Activated T-cell treated with anti-CD3 and anti-CD28 coated beads for 4 hours (primary cell): Measurements from ENCODE around the gene EIF2S1.
"Not testable (repeated sequence)": the region's sequence is repeated elsewhere in the genome, so short reads cannot be mapped to it uniquely, and the experiment has no call there.

Experiments used
- DNase-seq: peaks from one replicate; pipeline ENCODE4 v3.0.0-alpha.2; 2020

EIF2S1 gene

DNA sequence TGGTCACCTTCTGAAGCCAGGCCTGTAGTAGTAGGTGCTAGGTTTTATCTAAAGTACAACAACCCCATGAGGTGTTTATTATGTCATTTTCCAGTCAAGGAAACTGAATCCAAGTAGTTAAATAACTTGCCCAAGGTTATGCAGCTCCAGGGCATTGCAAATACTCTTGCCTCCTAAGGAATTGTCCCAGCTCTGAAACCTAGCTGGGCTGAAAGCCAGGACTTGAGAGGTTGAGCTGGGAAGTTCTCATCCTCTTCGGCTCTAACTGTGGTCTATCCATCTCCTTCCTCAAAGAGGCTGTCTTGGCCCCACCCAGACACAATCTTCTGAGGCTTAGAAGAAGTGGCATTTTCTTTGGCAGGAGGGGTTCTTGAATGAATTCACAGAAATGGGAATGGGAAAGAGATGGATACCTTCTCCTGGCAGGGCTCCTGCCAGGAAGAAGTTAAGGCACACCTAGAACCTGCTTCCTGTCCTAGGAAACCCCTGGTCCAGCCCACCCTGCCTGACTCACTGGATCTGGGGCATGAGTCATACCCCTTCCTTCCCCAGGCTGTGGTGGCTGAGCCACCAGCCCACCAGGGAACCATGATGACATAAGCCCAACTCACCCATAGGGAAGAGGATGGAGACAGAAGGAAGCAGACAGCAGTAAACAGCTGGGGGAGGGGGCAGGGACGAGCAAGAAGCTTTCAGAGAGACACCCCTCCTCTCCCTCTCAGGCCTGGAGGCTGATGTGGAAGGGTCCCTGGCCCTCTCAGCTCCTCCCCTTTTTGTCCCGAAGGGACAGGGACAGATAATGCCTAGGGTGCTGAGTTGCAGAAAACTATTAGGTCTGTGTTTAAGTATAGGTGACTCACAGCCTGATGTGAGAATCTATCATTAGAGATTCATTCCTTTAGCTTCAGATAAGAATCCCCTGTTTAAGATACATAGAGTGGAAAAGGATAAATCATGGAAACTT, 54.0 kb downstream of the EIF2S1 start:
- peak; percentile 29 for DNase-seq

DNA sequence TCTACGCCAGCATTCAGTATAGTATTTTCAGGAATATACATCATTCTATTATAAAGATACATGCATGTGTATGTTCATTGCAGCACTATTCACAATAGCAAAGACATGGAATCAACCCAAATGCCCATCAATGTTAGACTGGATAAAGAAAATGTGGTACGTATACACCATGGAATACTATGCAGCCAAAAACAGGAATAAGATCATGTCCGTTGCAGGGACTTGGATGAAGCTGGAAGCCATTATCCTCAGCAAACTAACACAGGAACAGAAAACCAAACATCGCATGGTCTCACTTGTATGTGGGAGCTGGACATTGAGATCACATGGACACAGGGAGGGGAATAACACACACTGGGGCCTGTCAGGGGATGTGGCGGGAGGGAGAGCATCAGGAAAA, 55.5 kb downstream of the EIF2S1 start:
- not testable (repeated sequence) for DNase-seq

DNA sequence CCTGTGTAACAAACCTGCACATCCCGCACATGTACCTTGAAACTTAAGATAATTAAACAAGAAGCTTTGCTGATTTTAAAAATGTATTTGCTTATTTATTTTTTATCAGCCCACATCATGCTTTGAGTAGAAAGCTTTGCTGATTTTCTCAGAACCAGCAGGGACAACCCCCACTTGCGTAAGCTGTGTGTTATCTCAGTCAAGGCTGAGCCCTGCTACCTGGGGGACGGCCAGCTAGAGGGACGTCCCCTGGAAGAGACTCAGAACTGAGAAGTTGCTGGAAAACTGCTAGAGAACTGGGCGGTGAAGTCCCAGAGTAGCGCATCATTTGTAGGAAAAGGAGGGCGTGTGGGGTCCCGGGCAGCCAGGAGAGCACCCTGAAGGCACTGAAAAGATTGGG, 56.0 kb downstream of the EIF2S1 start:
- DNase-seq, result no peak

DNA sequence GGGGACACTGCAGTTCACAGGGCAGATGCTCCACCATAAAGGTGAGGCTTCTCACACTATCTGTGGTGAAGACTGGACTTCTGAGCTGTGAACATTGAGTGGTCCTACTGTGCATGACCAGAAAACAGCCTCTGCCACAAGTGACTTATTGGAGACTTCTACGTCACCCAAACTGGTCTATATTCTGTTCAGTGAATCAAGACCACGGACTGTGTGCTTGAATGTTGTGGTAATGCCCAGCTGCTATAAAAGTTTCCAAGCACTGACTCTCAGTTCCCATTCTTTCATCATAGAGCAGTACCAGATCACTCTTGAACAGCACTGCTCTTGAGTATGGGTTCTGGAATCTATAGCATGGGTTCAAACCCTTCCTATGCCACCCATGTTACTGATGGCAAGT, 56.7 kb downstream of the EIF2S1 start:
- DNase-seq, result no peak

DNA sequence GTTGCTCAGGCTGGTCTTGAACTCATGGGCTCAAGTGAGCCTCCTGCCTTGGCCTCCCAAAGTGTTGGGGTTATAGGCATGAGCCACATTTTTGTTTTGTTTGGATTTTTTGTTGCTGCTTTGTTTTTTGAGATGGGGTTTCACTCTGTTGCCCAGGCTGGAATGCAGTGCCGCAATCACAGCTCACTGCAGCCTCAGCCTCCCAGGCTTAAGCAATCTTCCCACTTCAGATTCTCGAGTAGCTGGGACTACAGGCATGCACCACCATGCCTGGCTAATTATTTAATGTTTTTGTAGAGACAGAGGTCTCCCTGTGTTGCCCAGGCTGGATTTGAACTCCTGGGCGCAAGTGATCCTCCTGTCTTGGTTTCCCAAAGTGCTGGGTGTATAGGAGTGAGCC, 57.5 kb downstream of the EIF2S1 start:
- no peak for DNase-seq

DNA sequence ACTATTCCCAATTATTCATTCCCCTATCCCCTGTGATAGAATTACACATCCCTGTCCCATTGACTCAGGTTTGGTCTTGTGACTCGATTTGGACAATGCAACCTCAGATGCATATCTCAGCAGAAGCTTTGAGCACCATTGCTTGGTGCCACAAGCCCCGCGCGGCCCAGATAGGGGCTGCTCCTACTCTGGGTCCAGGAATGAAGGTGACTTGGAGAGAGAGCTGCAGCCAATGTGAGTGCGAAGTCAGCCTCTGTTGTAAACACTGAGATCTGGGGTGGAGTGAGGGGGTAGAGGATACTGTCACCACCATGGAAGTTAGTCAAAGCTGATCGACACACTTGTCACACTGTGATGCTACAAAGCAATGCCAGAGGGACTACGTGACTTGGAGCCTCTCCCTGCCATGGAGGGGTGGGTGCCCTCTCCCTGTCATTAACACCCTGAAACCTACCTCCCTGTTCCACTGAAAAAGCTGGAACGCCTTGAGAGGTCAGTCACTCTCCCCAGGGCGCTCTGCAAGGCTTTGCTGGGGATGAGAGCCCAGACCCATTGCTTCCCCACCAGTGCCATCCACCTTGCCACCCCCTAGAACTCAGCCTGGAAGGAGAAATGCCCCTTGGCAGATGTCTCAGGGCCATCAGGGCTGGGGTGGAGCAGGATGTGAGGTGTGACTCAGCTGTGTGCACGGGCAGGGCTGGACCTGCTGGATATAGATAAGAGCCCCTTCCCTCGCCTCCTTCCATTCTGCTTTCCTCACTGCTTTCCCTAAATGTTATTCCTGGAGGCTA, 58.5 kb downstream of the EIF2S1 start:
- no peak for DNase-seq

DNA sequence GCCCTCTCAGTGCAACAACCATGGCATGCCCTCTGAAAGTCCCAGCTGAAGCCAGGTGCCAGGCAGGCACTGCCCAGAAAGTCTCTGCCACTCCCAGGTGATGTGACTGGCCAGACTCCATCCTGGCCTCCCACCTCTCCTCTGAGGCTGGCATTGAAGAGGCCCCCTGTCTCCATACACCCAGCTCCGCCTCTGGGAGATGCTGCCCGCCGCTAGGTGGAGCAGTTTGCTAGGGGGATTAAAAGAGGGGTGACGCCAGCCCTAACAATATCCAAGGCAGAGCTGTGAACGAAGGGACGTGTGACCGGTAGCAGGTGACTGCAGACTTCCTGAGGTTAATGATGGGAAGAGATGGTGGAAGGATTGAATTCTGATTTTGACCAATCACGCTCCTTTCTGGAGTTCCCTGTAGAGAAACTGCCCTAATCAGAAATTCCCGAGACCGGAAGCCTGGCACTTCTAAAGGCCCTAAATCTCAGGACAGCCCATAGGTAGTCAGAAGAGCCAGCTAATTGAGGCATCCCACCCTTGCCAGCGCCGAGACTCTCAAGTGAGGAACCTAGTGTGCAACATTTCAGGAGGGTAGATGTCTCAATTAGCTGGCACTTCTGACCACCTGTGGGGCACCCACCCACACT, 60.1 kb downstream of the EIF2S1 start:
- DNase-seq, result no peak

DNA sequence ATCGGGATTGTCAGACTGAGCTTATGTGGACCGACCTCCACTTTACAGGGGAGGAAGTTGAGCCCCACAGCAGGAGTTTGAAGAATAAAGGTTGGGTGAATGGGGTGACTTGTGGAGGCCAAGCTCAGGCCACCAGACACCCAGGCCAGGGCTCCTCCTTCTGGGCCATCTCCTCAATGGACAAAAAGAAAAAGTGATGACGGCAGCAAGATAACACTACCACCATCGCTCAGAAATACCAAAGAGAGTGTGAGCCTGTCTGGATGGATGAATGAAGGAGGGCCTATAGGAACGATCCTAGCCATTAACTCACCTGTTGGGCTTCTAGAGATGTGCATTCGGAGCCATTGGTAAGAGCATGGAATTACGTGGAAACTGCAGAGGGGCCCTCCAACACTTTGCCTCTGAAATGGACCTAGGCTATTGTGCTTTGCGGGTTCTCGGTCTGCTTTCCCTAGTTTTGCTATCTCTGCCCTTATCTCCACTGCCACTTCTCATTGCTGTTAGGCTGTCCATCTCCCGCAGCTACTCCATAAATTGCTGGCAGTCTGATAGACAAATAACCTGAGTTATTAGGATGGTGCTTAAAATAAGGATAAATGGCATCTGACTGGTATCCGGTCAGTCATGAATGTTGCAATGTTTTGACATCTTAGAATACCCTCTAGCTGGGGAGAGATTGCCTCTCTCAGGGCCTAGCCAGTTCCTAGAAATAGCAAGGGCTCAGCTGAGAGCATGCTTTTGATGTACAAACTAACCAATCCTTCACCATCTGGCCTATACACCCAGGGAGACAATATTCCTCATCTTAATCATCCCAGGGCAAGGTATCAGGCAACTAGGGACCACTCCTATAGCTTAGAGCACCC, 61.5 kb downstream of the EIF2S1 start:
- DNase-seq, result no peak

DNA sequence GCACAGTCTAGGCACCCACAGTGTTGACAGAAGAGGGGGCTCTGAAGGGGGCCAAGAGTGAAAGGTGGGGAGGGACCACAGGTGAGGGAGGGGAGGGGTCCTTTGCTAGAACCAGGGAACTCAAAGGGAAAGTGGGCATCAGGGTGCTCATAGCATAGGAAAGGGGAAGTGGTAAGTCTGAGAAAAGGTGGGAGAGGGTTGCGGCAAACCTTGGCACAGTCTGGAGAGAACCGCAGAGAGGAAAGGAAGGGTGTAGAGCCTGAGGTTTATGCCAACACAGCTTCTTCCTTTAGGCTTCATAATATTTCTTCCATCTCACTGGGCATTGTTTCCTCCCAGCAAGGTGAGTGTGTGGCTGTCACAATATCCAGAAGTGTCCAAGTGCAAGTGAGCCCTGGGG, 63.3 kb downstream of the EIF2S1 start:
- DNase-seq, result no peak

DNA sequence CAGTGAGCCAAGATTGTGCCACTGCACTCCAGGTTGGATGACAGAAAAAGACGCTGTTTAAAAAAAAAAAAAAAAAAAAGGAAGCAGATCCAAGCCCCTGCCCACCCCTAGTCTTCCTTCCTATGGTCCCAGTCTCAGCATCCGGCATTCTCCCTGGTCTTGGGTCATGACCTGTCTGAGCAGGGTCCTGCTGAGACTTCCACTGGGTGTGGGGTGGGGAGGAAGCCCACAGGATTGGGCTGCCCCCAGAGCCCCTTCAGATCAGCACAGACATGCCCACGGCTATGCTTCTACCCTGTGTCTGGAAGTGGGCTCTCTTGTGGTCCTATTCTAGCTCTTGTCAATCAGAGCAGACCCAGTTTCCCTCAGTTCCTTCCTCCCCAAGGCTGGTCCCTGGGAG, 64.4 kb downstream of the EIF2S1 start:
- DNase-seq, result no peak

DNA sequence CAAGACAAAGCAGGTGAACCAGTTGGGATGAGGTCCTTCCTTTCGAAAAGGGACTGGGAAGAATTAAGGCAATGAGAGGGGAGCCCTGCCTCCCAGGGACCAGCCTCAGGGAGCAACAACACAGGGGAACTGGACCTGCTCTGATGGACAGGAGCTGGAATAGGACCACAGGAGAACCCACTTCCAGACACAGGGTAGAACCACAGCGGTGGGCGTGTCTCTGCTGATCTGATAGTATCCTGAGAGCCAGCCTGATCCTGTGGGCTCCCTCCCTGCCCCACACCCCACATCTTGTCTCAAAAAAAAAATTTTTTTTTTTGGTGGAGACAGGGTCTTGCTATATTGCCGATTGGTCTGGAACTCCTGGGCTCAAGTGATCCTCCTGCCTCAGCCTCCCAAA, 65.5 kb downstream of the EIF2S1 start:
- DNase-seq, result no peak

DNA sequence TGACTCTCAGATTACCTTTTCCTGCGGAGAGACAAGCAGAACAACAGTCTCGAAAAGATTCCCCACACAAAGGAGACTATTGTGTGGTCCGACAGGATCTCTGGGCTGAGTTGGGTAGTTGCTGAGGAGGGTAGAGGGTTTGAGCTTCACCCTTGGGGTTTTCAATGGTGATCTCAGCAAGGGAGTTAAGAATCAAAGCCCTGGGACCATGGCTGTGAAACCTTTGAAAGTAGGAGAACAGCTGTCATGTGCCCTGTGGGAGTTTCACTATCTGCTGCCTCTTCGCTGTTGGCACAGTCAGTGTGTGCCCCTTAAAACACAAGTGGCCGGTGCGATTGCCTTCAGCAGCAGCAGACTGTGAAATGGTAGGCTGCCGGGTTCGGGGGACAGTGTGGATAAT, 66.0 kb downstream of the EIF2S1 start:
- no peak for DNase-seq

DNA sequence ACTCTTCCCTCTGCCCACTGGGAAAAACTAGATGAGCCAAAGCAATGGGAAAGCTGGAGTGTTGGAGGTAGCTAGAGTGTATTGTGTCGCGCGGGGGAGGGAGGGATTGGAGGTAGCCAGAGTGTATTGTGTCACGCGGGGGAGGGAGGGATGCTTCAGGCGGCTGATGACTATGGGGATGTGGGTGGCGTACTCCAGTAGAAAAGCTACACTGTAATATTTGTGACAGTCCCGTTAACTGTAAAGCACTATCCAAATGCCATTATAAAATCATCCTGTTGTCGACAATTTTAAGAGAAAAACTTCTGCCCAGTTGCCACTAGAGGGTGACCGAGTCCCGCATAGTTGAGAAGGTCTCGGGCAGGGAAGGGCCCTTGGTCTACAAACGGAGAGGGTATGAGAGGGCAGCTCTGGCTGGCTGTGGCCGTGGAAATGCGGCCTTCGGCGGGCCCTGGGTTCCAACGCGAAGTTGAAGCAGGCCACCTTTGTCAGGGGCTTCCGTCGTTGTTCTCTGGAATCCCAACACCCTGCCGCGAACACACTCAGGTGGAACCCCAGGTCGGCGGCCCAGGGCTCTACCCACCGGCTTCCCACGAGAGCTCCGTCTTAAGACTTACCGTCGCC, 67.0 kb downstream of the EIF2S1 start:
- DNase-seq, result peak; percentile 61

DNA sequence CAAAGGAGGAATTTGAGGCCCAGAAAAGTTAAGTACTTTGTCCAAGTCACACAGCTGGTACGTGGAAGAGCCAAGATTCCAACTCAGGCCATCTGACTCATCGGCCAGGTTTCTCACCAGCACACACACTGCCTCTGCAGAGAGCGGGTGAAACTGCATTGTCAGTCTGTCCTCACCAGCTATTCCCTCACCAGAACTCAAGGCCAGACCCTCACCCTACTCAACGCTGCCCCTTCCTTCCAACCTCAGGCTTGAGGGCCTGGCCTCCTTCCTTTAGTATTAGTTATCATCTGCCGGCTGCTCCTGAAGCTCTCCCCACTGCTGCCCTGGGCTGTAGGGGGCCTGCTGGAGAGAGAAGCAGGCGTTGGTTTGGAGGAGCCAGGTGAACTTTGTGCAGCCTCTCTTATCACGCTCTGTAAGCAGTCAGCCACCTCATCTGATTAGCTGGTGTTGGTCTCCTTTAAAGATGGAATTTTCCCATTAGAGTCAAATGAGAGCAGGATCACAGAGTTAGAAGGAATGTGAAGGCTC, 68.4 kb downstream of the EIF2S1 start:
- no peak for DNase-seq

DNA sequence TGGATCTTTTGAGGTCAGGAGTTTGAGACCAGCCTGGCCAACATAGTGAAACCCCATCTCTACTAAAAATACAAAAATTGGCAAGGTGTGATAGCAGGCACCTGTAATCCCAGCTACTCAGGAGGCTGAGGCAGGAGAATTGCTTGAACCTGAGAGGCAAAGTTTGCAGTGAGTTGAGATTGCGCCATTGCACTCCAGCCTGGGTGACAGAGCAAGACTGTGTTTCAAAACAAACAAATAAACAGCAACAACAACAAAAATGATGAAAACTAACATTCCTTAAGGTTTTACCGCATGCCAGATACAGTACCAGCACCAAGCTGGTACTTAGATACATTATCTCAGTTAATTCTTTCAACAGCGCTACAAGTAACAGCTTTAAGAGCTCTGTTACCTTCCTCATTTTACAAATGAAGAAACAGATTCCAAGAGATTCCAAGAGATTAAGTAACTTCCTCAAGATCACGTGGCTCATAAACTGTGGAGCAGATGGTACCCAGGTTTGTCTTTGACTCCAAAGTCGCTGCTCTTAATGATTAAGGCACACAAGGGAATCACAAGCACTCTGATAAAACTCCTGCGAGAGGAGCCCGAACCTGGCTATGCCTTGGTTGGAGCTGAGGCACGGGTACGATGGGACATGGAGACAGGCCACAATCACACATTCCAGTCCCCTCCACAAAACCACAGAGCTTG, 69.5 kb downstream of the EIF2S1 start:
- no peak for DNase-seq

DNA sequence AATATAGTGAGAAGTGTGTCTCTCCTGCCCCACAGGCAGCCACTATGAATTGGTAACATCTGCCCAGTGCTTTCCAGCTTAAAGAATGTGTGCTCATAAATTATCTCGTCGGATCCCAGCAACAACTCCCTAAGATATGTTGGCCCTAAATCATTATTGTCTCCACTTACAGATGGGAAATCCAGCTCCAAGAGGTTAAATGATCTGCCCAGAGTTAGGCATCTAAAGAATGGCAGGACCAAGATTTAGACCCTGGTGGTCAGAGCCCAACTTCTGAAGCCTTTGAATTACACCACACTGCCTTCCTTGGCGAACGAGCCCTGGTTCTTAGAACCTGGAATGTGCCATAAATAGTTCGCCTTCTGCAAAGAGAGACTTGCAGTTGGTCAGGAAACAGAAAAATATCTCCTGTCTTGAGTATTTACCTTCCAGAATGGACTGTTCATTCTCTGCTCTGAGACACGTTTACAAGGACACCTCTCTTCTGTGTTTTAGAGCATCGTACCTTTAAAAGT, 72.0 kb downstream of the EIF2S1 start:
- DNase-seq, result no peak

DNA sequence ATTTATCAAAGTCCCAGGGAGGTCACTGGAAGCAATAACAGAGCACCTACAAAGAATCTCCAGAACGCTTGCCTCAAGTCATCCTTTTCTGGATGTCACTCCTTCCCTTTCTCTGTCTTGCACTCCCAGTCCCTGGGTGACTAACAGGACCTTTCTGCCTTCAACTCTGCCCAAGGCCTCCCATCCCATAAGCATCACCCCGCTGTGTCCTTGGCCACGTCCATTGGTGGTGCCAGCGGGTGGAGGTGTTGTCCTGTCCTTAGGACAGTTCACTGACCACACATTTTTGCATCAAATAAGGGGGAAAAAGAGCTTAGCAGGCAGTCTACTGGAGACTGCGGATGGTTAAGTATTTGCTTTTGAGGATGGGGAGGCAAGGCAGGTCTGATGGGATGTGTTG, 75.5 kb downstream of the EIF2S1 start:
- no peak for DNase-seq
